GDM1 (cell line): ENCODE results near the gene SPPL2A.
"Not testable (repeated sequence)": the region's sequence is repeated elsewhere in the genome, so short reads cannot be mapped to it uniquely, and the experiment has no call there.

Source experiments
- DNase-seq: peaks from one replicate; lab custom pipeline; 2025; lab: John Stamatoyannopoulos, UW

SPPL2A gene, protein sequence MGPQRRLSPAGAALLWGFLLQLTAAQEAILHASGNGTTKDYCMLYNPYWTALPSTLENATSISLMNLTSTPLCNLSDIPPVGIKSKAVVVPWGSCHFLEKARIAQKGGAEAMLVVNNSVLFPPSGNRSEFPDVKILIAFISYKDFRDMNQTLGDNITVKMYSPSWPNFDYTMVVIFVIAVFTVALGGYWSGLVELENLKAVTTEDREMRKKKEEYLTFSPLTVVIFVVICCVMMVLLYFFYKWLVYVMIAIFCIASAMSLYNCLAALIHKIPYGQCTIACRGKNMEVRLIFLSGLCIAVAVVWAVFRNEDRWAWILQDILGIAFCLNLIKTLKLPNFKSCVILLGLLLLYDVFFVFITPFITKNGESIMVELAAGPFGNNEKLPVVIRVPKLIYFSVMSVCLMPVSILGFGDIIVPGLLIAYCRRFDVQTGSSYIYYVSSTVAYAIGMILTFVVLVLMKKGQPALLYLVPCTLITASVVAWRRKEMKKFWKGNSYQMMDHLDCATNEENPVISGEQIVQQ

DNA sequence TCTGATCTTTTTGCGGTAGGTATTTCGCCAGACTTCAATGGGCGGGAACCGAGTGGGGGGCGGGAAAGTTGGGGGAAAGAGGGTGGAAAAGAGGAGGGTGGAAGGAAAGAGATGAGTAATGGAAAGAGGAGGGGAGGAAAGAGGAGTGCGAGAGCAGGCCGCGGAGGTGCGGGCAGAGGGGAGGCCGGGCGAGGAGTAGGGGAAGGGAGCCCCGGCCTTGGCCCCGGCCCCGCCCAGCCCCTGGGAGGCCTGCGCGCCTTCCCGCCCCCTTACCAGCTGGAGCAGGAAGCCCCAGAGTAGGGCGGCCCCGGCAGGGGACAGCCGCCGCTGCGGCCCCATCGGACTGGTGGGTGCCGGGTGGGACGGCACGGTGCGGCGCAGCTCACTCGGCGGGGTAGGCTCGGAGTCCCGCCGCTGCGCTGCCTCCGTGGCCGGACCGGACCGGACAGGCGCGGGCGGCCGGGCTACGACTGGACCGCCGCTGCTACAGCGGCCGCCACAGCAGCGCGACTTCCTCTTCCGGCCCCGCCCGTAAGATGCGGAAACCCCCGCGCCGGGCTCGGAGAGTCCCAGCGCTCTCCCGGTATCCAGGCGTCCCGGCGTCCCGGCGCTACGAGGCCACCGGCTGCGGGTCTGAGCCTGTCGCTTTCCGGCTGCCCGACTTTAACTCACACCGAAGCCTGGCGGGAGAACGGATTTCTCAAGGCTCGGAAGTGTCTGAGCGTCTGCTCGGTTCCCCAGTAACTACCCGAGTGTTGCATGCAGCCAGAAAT is at the start of gene SPPL2A:
TSS of gene SPPL2A (minus strand) at position 512 of the 773 bp plus-strand sequence. CDS start at position 339, 173 bp downstream.
- peak; percentile 83 for DNase-seq

DNA sequence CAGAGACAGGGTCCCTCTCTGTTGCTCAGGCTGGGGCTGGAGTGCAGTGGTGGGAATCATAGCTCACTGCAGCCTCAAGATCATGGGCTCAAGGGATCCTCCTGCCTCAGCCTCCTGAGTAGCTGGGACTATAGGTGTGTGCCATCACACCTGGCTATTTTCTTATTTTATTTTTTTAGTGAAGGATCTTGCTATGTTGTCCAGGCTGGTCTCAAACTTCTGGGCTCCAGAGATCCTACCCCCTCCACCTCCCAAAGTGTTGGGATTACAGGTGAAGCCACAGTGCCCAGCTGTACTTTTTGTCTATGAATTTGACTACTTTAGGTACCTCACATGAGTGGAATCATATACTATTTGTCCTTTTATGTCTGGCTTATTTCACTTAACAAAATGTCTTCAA is 49.1 kb upstream of the SPPL2A start:
- no peak for DNase-seq

DNA sequence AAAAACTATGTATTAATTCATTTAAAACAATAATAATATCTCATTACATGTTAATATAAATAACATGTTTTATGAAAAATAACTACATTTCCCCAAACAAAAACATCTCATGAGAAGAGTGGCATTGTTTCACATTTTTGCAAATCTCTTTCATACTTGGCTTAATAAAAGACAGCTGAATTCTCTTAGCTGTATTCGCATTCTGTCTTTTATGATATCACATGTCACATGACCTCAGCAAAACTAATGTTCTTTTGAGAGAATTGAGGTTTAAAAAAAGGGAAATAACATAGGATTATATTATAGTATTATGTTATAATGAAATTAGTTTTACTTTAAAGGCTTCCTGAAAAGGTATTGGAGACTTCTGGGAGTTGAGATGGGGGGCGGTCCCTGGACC is 48.4 kb upstream of the SPPL2A start:
- no peak for DNase-seq

DNA sequence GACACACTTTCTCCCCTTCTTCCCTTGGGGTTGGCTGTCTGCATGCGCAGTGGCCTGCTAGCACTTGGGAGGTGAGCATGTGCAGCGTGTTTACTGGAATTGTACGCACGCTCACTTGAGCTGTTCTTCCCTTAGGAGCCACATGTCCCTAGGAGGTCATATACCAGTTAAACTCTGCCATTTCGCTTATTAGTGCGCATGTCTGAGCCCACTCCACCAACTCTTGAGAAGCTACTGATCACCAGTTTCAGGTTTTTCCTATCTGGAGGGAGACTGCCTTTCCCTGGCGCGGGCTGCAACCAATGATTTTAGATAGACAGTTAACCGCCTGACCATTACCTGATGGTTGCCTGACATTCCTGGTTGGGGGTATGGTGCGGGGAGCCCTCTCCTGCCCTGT is 47.6 kb upstream of the SPPL2A start:
- DNase-seq: no peak

DNA sequence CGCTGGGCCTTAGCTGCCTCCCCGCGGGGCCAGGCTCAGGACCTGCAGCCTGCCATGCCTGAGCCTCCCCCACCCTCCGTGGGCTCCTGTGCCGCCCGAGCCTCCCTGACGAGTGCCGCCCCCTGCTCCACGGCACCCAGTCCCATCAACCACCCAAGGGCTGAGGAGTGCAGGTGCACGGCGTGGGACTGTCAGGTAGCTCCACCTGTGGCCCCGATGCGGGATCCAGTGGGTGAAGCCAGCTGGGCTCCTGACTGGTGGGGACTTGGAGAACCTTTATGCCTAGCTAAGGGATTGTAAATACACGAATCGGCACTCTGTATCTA is 46.6 kb upstream of the SPPL2A start:
- DNase-seq: not testable (repeated sequence)

DNA sequence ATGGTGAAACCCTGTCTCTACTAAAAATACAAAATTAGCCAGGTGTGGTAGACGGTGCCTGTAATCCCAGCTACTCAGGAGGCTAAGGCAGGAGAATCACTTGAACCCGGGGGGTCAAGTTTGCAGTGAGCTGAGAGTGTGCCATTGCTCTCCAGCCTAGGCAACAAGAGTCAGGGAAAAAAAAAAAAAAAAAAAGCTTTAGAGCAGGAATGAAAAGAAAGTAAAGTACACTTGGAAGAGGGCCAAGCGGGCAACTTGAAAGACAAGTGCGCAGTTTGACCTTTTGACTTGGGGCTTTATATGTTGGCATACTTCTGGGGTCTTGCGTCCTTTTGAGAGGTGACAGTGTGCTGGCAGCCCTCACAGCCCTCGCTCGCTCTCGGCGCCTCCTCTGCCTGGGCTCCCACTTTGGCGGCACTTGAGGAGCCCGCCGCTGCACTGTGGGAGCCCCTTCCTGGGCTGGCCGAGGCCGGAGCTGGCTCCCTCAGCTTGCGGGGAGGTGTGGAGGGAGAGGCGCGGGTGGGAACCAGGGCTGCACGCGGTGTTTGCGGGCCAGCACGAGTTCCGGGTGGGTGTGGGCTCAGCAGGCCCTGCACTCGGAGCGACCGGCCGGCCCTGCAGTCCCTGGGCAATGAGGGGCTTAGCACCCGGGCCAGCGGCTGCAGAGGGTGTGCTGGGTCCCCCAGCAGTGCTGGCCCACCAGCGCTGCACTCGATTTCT is 46.1 kb upstream of the SPPL2A start:
- DNase-seq: not testable (repeated sequence)

DNA sequence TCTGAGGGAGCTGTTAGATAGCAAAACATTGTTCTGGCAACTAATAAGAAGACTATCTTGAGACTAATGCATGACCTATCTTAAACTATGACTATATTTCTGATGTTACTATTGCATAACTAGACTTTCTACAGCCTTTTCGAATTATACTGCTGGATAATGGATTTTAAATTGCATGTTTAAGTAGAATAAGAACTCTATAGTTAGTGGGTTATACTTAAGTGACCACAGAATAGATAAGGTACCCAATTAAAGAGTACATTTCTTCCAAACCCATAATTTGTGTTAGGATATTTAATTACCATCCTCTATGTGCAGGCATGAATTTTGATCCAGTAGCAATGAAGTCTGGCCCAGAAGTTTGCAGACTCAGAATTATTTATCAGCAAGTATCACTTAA is 44.6 kb upstream of the SPPL2A start:
- DNase-seq: no peak

DNA sequence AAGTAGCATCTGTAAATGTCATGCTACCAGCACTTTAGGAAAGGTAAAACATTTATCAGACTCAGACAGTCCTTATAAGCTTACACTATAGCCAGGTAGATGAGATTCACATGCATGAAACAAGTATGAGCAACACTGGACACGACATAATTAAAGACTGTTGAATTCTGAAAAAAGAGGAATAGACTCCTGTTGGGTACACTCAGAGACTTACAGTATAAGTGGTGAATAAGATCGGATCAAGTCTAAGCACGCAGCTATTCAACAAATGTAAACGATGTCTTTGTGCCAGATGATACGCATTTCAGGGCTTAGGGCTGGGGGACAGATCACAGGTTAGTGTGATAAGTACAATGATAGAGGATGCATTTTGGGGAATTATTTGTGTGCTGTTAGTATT is 43.2 kb upstream of the SPPL2A start:
- DNase-seq: no peak

DNA sequence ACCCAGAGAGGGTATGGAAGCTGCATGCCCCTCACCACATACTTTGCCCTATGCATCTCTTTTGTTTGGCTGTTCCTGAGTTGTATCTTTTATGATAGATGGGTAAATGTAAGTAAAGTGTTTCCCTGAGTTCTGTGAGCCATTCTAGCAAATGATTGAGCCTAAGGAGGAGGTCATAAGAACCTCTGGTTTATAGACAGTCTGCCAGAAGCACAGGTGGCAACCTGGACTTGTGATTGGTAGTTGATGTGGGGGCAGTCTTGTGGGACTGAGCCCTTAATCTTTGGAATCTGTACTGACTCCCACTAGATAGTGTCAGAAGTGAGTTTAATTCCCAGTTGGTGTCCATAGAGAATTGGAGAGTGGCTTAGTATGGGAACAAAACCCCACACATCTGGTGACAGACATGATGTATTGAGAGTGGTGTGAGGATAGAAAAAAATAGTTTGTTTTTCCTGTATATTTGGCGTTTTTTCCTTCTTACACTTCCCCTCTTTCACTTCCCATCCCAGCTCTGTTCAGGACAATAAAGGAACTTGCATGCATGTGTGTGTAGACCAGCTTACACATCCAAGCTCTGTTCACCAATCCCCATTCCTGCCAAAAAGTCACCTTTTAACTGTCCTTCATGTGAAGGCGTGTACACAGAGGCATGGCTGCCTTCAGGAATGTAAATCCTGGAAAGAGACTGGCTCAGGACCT is 38.1 kb upstream of the SPPL2A start:
- DNase-seq: no peak

DNA sequence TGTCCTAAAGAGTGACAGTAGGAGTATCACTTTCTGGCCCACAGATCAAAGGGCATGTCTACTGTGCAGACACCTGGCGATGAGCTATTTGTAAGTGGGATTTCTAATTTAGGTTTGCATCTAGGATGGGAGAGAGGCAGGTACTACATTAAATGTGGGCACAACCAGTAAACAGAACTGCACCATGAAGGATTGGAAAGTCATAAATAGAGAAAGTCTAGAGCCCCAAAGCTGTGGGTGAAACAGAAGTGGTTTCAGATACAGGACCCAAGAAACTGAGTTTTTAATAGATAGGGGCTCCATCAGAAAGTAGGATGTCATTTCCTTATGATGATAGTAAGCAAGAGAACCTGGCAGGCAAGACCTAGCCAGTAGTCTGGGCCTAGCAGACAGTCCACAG is 35.2 kb upstream of the SPPL2A start:
- DNase-seq: no peak

DNA sequence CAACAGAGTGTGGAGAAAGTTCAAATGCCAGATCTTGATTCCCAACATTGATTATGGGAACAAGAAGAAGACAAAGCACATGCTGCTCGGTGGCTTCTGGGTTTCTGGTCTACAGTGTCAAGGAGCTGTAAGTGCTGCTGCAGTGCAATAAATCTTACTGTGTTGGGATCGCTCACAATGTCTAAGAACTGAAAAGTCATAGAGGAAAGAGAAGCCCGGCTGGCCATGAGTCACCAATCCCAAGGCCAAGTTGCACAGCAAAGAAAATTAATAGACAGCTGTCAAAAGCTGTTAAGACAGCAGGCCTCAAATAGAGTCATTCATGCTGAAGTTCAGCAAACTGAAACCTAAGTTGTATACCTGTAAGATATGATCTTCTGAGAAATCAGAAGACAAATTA is 33.2 kb upstream of the SPPL2A start:
- peak; percentile 35 for DNase-seq

DNA sequence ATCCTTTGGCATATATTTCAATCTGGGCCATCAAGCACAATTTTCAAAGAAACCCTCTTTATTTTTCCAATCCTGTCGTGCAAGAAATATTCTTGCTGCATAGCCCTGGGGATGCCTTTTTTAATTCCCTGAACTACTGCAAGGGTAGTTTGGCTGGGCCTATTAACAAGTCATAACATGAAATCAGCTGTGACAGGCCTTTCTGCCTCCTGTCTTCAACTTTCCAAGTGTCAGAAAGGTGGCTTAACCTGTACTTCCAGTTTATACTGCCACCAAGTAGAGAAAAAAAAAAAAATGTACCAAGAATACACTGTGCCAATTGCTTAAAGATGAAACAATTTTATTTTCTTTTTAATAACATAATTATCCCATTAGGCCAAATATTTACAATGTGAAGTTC is 32.4 kb upstream of the SPPL2A start:
- DNase-seq: no peak

DNA sequence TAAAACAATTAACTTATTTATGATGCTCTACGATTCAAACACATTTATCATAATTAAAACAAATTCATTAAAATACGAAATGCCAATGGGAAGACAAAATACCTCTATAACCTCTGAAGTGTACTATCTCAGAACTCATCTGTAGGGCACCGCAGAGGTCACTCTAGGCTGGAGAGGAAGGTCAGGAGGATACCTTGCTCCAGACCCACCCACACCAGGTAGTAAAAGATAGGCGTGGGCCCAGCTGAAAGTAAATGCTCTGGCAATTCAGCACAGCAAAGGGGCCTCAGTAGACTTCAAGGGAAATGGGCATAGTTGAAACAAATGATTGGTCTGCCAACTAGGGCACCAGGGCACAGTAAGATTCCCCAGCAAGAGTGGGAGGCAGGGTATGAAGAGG is 26.0 kb upstream of the SPPL2A start:
- DNase-seq: no peak

DNA sequence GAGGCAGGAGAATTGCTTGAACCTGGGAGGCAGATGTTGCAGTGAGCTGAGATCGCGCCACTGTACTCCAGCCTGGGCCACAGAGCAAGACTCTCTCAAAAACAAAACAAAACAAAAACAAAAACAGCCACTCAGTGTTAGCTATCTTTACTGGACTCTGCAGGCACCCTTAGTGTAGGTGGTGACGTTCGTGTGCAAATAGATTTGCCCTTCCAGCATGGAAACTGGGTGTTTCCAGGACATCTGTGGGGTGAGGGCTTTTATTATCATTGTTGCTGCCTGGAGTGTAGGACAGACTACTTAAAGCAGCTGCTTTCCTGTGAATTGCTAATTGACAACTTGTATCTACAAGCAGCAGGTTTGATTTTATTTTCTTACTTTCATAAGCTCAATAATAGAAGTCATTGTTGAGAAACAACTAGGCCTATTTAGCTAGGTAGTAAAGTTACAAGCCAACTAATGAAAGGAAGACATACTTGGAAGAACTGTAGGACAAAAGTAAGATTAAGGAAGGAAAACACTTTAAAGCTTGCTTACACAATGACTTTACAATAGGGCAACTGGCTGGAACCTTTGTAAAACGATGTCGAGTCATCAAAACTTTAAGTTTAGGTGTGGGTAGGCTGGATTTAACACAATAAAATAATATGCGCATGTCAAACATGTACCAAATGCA is 25.4 kb upstream of the SPPL2A start:
- no peak for DNase-seq

DNA sequence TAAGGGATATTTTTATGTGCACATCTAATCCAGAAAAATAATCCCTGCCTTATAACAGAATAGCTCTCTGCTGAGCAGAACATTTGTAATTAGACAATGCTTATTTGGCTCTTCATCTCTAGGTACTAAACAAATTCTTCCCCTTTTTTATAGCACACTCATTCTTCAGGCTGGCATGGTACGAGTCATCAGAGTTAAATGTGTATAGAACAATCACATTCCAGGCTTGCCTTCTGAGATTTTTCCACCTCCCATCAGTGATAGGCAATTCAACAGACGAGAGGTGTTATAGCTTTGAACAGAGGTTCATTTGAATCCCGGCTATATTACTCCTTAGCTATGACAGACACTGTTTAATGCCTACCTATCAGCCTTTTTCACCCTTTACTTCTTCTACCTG is 21.4 kb upstream of the SPPL2A start:
- DNase-seq: no peak

DNA sequence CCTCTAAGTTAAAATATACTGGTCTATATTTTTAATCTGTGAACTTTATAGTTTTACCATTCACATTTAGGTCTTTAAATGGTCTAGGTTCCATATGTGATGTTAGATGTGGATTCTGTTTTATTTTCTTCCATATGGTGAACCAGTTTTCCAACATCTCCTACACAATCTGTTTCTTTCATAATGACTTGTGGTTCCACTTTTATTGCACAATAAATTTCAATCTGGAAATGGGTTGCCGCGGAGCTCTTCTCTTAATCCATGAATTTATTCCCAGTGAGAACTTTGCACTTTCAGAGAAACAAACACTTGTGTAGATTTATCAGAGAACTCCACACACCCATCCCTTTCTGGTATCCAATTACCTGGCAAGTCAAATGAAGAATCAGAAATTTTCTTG is 20.9 kb upstream of the SPPL2A start:
- DNase-seq: no peak

DNA sequence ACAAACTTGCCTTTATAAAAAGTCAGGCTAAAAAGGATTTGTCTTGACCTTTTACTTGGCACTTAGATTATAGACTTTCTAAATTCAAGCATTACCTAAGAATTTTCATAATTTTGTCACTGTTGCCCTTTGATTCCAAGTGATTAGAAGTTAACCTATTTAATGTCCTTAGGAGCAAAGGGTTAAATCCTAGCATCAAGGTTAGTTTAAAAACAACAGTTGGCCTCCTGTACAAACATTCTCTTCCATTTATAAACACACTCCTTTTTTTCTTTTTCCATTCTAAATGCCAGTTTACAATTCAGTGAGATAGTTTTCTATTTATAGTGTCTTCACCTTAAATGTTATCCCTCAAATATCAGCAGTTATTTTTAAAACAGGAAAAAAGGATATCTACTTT is 18.4 kb upstream of the SPPL2A start:
- no peak for DNase-seq

DNA sequence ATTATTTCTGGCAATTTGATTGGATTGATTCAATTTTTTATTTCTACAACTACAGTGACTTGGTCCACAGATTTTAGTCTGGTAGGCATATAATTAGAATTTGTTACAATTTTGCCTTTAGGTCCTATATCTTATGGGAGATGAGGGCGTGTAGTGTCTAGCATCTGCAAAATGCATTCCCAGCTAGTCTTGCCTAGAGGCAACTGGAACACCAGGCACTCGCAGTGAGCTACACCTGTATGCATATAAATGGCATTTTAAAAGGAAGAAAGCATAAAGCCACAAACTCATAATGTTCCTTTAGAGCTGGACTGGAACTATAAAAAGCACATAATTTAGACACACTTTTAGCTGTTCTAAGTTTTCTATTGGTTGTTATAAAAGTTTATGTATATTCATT is 17.9 kb upstream of the SPPL2A start:
- no peak for DNase-seq

DNA sequence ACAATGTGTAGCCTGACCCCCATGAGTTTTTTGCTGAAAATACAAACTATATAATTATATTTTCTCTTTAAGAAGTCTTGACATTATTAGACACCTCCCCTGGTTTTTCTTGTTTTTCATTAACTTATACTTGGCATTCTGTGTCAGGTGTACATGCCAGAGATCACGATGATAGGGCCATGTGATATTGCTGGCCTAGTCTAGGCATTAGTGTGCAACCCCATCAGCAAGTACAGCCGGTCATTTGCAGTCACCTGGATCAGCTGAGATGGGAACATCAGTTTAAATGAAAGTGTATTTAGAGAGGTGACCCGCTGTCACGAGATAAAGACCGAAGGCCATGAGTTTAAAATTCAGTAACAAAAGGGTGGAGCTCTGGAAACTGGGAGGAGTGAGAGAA is 12.6 kb upstream of the SPPL2A start:
- DNase-seq: no peak

DNA sequence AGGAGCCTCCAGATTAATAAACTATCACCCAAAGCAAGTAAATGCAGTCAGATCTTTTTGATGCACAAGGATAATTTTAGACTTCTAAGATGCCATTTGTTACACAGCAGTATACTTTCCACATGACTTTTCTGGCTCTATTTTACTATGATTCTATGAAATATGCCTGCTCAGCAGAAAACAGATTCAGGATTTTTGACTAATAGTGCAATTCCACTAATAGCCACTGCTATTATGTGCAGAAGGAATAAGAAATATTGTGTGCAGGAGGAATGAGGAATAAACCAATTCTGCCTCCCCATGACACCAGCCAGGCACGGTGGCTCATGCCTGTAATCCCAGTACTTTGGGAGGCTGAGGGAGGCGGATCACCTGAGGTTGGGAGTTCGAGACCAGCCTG is 11.5 kb upstream of the SPPL2A start:
- no peak for DNase-seq

DNA sequence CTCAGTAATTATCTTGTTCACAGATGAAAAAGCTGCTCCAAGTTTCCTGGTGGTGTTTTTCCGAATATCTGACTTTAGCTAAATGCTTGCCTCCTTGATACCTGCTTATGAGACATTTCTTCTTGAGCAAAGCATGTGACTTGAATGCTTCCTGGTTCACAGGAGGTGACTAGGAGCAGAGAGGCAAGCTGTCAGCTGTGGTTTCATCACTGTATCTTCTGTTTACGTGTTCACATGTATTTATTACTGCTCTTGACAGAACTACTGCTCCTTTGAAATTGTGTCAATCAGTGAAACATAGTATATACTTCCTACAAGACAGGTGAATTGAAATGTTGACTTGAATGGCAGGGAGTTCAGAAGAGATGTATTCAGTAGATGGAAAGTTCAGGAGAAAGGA is 8.9 kb upstream of the SPPL2A start:
- no peak for DNase-seq

DNA sequence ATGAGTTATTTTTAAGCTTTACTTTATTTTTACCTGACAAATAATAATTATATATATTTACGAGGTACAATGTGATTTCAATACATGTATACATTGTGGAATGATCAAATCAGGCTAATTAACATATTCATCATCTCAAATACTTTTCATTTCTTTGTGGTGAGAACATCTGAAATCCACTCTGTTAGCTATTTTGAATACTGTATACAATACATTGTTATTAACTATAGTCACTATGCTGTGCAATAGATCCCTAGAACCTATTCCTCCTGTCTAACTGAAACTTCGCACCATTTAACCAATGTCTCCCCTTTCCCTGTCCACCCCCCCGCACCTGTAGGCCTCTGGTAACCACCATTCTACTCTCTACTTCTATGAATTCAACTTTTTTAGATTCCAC is 7.9 kb upstream of the SPPL2A start:
- DNase-seq: no peak
